GM21825 (cell line): Measurements from ENCODE around the gene ZNF438.

Experiments
- ATAC-seq: cut with Tn5 transposase; IDR thresholded peaks from one replicate; pipeline ENCODE4 v1.9.1; 2021; ENCODE audit warnings: mild to moderate bottlenecking, moderate library complexity; ENCODE audit not compliant: unreplicated experiment

The ZNF438 gene

GRCh38 chr10:30894221-30894620, 137.4 kb downstream of the ZNF438 start:
- ATAC-seq: no peak

DNA sequence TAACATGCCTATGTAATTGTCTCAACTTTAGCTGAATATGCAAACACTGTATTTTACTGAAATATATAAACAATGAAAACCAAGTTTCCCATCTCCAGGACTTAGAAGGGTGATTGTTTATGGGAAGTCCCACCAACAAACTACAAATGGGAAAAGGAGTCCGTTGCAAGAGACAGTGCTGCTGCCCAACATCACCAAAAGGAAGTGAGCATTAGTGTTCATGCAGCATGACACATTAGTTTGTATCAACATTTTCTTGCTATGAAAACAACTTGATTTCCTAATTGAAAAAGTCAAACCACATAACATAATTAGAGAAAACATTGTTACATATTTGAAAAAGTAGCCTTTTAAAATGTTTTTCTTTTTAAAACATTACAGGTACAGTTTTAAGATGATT, 138.5 kb downstream of the ZNF438 start:
- no peak for ATAC-seq

DNA sequence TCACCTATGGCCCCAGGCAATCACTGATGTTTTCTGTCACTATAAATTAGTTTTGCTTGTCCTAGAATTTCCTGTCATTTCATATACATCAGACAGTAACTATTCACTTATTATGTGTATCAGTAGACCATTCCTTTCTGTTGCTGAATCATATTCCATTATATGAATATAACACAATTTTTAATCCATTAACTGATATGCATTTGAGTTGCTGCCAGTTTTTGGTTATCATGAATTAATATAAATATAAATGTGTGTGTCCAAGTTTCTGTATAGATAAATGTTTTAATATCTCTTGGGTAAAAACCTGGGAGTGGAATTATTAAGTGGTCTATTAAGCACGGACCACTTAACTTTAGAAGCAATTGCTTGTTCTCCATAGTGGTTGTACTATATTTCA, 143.8 kb downstream of the ZNF438 start:
- ATAC-seq: no peak

DNA sequence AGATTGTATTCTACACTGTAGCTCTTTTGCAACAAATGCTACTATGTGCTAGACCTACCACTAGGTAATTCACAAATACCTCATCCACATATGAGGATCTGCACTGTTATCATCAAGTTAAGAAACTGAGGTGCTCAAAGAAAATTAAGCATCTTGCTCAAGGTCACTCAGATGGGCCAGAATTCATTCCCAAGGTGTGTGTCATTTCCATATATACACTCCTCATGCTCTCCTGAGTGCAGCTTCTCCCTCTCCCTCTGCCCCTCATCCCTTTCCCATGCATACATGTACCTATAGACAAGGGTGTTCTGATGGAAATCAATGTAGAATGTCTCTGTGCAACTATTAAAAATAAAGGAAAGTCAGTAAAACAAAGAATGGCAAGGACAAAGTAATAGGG, 146.2 kb downstream of the ZNF438 start:
- ATAC-seq: no peak

- no peak for ATAC-seq
Observed at GRCh38 chr10:30883751-30884150, 147.9 kb downstream of the ZNF438 start.

- no peak for ATAC-seq
Observed at GRCh38 chr10:30883116-30883515, 148.5 kb downstream of the ZNF438 start.

- no peak for ATAC-seq
Observed at GRCh38 chr10:30882281-30882680, 149.4 kb downstream of the ZNF438 start.

DNA sequence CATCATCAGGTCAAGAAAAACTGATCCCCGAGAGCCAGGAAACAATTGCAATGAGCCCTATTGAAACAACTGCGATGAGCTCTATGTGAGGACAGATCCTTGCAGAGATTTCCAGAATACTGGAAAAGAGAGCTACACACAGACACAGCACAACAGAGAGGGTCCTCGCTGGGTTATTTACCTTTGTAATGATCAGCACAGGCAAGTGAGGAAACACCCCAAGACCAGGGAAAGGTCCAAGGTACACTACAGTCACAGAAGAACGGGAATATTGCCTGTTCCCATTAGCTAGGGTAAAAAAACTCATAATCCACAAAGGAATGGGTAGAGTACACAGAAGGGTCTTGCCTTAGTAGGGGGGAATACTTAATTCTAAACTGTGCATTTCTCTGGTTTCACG, 152.7 kb downstream of the ZNF438 start:
- no peak for ATAC-seq

DNA sequence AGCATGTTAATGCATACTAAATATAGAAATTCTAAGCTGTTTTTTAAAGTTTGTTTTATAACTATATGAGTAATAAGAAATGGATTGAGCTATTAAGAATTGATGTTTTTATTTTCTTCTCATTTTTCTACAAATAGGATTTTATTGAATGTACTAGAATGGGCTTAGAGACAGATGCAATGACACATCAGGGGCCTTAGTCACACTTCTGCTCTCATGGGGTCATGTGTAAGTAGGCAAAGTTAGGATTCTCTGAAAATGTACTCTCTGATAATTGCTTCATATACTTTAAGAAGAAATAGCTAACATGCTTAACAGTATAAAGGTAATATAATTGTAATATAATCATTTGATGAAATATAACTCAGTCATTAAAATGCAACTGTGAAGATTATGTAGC, 154.6 kb downstream of the ZNF438 start:
- ATAC-seq: no peak

DNA sequence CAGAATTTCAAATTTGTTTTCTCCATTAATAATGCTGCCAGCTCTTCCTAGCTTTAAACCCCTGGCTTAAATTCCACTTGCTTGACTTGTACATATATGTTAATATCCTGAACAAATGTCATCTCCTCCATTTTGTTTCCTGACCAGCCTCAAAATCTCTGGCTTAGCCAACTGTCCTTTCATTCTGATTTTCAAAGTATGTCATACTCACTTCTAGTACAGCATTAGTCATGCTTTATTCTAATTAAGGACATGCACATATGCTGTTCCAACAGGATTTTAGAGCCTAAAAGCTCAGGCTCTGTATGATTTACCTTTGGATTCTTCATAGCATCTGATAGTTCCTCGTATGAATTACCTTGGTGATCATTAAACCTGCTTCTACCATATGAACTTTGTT, 158.3 kb downstream of the ZNF438 start:
- ATAC-seq: no peak

GRCh38 chr10:30870896-30871295, 160.8 kb downstream of the ZNF438 start:
- ATAC-seq: no peak

DNA sequence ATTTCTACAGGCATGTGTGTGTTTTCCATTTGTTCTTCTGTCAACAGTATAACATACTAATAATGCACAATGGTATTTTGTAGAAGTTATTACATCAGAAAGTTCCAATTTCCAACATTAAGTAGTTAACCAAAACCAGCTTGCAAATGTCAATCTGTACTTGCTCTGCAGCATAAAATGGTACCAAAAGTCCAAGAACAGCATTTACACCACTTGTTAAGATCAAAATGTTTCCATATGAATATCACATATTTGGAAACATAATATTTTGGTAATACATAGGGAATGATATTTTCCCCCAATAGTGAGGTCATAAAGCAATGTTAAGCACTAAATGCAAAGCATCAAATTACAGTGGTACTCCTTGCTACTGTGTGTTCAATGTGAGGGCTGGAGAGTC, 162.1 kb downstream of the ZNF438 start:
- ATAC-seq: no peak

- ATAC-seq: no peak
Observed at GRCh38 chr10:30868611-30869010, 163.1 kb downstream of the ZNF438 start.

GRCh38 chr10:30866896-30867295, 164.8 kb downstream of the ZNF438 start:
- ATAC-seq: no peak

- no peak for ATAC-seq
Observed at GRCh38 chr10:30865141-30865926, 166.3 kb downstream of the ZNF438 start.

GRCh38 chr10:30863516-30864210, 168.0 kb downstream of the ZNF438 start:
- no peak for ATAC-seq

DNA sequence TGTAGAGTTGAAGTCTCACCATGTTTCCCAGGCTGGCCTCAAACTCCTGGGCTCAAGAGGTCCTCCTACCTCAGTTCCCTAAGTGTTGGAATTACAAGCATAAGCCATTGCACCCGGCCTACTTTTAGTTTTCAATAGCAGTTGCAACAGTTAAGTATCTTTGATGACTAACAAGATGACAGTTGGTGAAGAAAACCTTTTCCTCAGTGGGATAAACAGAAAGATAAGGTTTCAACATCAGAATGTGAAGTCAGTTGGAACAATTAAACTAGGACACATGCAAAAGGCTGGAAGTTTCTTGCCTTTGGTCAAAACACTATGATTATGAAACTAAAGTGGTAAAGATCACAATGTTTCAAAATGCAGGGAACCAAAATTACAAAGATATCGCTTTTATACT, 169.2 kb downstream of the ZNF438 start:
- ATAC-seq: no peak

- no peak for ATAC-seq
Observed at GRCh38 chr10:30861976-30862375, 169.7 kb downstream of the ZNF438 start.

- ATAC-seq: no peak
Observed at GRCh38 chr10:30861221-30861620, 170.4 kb downstream of the ZNF438 start.

DNA sequence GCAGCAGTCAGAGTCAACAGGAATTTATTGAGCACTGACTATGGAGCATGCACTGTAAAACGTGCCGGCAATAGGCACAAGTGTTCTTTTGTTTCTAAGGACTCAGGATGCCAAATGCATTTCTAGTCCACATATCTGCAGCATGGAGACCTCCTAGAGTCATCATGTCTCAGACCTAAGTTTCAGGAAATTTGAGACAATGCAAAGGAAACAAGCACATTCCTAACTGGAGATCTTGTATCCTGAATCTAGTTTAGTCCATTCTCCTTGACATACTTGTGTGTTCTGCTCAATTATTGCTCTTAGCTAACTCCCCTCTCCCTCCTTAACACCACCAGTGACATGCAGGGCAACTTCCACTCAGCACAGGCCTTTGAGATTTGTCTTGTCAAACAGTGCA, 173.2 kb downstream of the ZNF438 start:
- ATAC-seq: no peak

GRCh38 chr10:30857803-30858202, 173.9 kb downstream of the ZNF438 start:
- ATAC-seq: no peak

GRCh38 chr10:30855131-30855530, 176.5 kb downstream of the ZNF438 start:
- no peak for ATAC-seq

DNA sequence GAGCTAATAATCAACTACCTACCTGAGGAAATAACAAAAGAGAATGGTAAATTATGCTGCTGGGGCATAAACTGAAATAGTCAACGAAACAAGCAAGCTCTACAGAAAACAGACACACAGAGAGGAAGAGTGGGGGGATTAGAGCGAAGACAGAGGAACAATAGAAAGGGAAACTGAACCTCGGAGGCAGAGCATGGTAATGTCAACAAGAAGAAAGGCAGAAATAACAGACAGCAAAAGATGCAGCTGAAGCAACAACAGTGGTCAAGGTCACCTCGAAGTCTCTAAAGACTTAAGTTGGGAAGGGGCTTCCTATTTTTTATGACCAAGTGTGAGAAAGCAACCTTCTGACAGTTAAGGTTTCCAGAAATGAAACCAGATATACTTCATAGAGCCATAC, 177.0 kb downstream of the ZNF438 start:
- ATAC-seq: no peak
